HCT116 (cell line): ENCODE measurements around the gene CYP3A5.

Experiments used
- CTCF ChIP-seq, 3 experiments: fragments of 200-600 bp in 1 of 3; sonication (generic) in 1 of 3; IDR thresholded peaks in 2 of 3; conservative IDR thresholded peaks in 1 of 3; 2 replicates each; pipeline ENCODE4 v1.5.1; 2012 to 2017; ENCODE audit warnings: low read depth in 2 of 3, low read length in 2 of 3, antibody characterized with exemption in 1 of 3, borderline replicate concordance in 1 of 3, control low read depth in 1 of 3, mild to moderate bottlenecking in 1 of 3, mixed read lengths in 1 of 3, mixed run types in 1 of 3, moderate library complexity in 1 of 3; ENCODE audit not compliant: insufficient read depth in 1 of 3
- EZH2 ChIP-seq: fragments of 200-600 bp; sonication (generic); IDR thresholded peaks from 2 replicates; pipeline ENCODE4 v1.6.1; 2017; ENCODE audit warnings: antibody characterized with exemption, mixed run types
- EZH2phosphoT487 ChIP-seq: fragments of 200-600 bp; IDR thresholded peaks from 2 replicates; pipeline ENCODE4 v1.6.1; 2018; ENCODE audit warnings: antibody characterized with exemption, borderline replicate concordance
- POLR2A ChIP-seq: IDR thresholded peaks from 2 replicates; pipeline ENCODE4 v1.7.0; 2011; ENCODE audit warnings: borderline replicate concordance; ENCODE audit not compliant: insufficient read depth, insufficient read length; ENCODE audit errors: extremely low read depth
- RAD21 ChIP-seq: IDR thresholded peaks from 2 replicates; pipeline ENCODE4 v1.6.1; 2012; ENCODE audit warnings: low read depth, mild to moderate bottlenecking
- TCF7L2 ChIP-seq: IDR thresholded peaks from 2 replicates; pipeline ENCODE4 v1.7.0; 2011; ENCODE audit warnings: borderline replicate concordance, inconsistent platforms; ENCODE audit not compliant: insufficient read depth, insufficient read length; ENCODE audit errors: extremely low read depth

- TF ChIP-seq CTCF (IDR thresholded peaks at IDR 0.05 in 2 of 3, conservative IDR thresholded peaks at IDR 0.05 in 1 of 3; ENCODE audit: borderline replicate concordance in 1 of 3, insufficient read depth in 1 of 3, low read depth in 2 of 3, low read length in 2 of 3) (no peak), RAD21 (no peak), POLR2A (no peak), EZH2phosphoT487 (no peak), TCF7L2 (no peak), EZH2 (no peak)
Measured at GRCh38 chr7:99627513-99627912, 52.3 kb downstream of the CYP3A5 start.
